SHP77 treated with DMSO at 0.1 percent for 48 hours (cell line): ENCODE measurements around the gene SPSB2.
"Not testable (repeated sequence)": the region's sequence is repeated elsewhere in the genome, so short reads cannot be mapped to it uniquely, and the experiment has no call there.

Source experiments
- DNase-seq: peaks from one replicate; lab custom pipeline; 2025; lab: John Stamatoyannopoulos, UW

The SPSB2 gene

DNA sequence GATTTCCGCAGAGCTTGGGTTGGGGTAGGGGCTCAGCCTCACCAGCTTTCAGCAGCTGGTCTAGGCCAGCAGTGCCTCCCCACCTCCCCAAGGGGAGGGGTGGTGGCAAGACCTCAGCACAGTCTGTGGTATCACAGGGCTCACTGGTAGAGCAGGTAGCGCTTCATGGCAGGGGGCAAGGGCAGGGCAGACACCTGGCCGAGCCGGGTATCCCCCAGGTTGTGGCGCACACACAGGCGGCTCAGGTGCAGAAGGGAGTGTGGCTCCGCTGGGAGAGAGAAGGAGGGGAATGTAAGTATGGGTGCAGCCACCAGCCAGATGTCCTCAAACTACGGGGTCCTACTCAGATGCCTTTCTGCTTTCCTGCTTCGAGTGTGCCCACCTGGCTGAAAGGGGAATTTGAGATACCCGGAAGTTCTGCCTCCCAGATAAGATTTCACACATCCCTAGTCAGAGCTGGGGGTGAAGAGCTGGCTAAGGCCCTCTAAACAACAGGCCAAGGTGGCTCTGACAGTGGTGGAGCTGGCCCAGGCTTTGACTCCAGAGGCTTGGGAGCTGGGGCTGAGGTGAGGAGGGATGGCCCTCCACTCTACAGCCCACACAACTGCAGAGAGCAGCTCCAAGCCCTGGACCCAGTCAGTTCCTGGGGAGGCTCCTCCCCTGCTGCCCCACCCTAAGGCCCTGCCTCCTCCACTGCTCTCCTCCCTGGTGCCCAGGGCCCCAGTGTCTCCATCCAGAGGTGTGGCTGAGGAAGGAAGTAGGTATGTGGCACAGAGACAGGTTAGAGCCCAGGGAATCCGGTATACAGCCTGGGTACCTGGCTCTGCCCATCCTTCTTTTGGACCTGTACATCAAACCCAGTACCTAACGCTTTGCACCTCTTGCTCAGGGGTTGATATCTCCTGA is 1.8 kb downstream of the SPSB2 start:
- DNase-seq: no peak

DNA sequence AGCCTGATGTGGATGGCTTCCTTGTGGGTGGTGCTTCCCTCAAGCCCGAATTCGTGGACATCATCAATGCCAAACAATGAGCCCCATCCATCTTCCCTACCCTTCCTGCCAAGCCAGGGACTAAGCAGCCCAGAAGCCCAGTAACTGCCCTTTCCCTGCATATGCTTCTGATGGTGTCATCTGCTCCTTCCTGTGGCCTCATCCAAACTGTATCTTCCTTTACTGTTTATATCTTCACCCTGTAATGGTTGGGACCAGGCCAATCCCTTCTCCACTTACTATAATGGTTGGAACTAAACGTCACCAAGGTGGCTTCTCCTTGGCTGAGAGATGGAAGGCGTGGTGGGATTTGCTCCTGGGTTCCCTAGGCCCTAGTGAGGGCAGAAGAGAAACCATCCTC is 2.8 kb downstream of the SPSB2 start:
- DNase-seq: not testable (repeated sequence)

DNA sequence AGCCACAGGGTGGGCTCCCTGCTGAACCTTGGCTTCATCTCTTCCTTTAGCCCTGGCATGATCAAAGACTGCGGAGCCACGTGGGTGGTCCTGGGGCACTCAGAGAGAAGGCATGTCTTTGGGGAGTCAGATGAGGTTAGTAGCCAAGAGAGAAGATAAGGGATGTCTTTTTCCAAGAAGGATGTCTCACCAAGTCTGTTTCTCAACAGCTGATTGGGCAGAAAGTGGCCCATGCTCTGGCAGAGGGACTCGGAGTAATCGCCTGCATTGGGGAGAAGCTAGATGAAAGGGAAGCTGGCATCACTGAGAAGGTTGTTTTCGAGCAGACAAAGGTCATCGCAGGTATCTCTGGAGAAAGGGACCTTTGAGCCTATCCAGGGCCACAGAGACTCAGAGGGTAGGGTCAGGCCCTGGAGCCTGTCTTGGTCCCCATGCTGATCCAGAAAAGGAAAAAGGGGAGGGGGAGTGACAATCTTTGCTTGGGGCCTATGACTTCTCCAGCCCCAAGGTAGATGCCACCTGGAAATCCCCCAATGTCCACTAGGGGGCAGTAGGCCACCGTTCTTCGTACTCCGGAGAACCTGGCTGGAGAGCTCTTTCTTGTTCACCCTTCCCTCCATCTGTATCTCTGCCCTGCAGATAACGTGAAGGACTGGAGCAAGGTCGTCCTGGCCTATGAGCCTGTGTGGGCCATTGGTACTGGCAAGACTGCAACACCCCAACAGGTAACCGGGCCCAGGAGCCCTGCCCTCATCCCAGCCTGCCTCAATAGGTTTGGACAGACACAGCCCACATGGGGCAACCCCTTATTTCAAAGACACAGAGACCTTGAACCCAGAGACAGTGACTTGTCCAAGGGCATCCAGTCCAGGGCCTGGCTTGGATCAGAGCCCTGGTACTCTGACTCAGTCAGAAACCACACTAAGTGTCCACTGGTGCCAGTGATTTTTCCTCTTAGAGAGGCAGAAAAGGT is 3.8 kb downstream of the SPSB2 start:
- DNase-seq: peak; percentile 29

GRCh38 chr12:6868211-6869048 is 4.7 kb downstream of the SPSB2 start:
- no peak for DNase-seq

GRCh38 chr12:6867413-6868210 is 5.5 kb downstream of the SPSB2 start, which contains the start of gene TPI1:
TSS of gene TPI1 (plus strand) at chr12:6867531. CDS start at chr12:6867567, 36 bp downstream.
- DNase-seq: no peak

GRCh38 chr12:6866920-6867412 is 6.1 kb downstream of the SPSB2 start:
- DNase-seq: no peak

DNA sequence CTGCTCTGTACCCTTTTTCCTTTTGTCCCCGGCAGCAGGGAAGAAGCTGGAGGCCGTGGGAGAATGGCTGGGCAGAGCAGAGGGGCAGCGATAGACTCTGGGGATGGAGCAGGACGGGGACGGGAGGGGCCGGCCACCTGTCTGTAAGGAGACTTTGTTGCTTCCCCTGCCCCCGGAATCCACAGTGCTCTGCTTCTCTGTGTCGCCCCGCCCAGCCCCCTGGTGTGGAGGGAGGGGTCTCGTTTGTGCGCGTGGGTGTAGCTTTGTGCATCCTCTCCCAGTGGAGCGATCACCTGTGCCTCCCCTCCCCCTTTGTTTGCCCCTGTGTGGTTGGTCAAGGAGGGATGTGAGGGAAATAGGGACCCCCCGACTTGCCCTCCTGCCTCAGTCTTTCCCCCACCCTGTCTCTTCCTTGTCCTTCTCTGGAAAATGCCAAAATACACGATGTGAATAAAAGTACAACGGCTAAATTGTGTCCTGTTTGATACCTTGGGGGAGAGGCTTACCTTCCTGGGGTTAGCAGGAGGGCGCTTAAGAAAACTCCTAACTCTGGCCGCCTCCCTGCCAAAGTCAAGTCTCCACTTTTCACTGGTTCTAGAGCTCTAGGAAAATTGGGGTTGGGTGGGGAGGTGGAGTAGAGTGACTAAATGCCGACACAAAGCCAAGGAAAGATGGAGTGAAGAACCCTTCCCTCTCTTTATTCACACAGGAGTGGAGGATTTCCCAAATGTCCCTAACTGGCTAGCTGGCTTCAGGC is 6.8 kb downstream of the SPSB2 start:
- DNase-seq: no peak

DNA sequence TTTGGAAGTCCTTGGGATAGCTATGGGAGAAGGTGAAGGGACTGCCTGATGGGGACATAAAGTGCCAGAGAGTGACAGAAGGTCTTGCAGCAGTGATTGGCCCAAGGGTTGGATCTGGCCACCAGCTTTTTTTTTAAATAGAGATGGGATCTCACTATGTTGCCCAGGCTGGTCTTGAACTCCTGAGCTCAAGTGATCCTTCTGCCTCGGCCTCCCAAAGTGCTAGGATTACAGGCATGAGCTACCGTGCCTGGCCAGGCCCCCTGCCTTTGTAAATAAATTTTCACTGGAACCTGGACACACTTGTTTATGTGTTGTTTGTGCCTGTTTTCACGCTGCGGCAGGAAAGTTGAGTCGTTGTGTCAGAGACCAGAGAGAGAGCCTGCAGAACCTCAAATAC is 7.8 kb downstream of the SPSB2 start:
- DNase-seq: not testable (repeated sequence)

- no peak for DNase-seq
Measured at GRCh38 chr12:6863586-6864321, 9.3 kb downstream of the SPSB2 start.

DNA sequence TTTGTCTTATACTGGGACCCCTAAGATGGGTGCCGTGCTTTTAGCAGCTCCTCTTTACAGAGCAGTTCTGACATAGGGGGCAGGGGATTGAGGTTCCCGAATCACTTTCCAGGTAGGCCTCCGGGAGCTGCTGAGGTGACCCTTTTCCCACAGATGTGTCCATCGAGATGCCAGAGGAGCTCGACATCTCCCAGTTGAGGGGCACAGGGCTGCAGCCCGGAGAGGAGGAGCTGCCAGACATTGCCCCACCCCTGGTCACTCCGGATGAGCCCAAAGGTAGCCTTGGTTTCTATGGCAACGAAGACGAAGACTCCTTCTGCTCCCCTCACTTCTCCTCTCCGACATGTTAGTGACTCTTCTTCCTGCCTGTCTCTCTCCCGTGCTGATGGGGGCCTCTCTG is 10.1 kb downstream of the SPSB2 start:
- DNase-seq: no peak

GRCh38 chr12:6861391-6861790 is 11.7 kb downstream of the SPSB2 start:
- no peak for DNase-seq

DNA sequence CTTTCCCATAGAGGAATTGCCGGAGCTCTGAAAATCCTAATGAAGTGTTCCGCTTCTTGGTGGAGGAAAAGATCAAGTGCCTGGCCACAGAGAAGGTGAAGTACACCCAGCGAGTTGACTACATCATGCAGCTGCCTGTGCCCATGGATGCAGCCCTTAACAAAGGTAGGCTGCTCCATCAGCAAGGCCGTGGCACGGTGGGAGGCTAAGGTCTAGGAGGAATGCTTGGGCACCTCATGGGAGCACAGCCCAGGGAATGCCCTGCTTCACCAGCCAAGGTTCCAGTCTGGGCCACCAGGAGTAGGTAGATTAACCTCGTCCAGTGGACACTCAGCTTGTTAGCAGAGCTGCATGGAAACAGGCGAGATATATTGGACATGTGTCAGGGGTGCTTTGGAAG is 12.2 kb downstream of the SPSB2 start:
- no peak for DNase-seq

DNA sequence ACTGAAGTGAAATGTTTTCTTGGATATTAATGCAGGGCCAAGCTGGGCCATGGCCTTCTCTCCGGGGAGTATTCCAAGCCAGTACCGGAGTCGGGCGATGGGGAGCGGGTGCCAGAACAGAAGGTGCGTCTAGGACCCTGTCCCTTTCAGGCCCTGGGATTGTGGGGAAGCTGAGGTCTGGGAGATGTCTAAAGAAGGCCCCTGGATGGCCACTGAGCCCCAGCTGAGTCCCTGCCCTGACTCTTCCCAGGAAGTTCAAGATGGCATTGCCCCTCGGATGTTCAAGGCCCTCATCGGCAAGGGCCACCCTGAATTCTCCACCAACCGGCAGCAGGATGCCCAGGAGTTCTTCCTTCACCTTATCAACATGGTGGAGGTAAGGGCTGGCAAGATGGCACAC is 13.0 kb downstream of the SPSB2 start:
- no peak for DNase-seq

- DNase-seq: no peak
Measured at GRCh38 chr12:6858799-6859198, 14.3 kb downstream of the SPSB2 start.

DNA sequence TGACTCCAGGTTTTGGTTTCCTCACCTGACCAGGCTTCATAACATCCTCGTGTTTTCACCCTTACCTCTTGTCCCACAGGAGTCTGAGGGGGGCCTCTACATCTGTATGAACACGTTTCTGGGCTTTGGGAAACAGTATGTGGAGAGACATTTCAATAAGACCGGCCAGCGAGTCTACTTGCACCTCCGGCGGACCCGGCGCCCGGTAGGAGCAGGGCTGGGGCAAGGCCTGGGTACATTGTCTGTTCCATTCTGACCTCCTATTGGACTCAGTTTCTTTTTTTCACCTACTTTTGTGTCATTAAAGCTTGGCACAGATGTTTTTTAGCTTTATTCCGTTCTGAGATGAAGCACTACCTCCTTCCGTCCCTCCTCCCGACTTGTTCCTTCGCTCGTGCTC is 17.8 kb downstream of the SPSB2 start:
- DNase-seq: no peak

DNA sequence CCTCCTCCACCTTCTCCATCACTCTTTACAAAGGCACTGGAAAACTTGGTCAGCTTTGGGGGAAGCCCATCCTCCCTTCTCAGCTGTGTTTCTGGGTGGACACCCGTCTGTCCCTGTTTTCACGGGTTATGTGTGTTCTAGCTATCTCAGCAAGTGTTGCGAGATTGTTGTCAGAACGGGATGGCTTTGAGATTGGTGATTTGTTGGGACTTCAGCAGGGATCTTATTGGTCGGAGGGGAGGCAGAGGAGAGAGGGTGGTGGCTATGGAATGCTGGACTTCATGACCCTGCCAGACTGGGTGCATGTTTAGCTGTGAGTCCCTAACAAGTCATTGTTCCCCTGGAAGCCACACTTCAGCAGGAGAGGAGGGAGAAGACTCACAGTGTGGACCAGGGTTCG is 19.1 kb downstream of the SPSB2 start:
- DNase-seq: no peak

DNA sequence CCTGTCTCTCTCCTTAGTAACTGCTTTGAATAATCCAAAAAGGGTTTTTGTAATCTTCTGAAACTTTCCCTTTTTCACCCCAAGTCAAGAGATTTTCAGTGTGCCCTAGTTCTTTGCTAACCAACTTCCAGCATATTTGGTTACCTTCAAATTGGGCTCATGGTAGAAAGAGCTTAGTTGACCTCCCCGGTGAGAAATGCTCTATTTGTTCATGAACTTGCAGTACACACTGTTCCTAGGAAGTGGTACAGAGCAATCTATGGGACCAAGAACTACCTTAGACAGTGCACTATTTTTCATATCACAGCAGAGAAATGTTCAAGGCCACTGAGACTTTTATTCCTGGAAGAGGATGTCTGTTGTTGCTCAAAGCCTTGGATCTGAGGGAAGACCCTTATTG is 19.5 kb downstream of the SPSB2 start:
- no peak for DNase-seq

- DNase-seq: no peak
Measured at GRCh38 chr12:6852651-6853354, 20.3 kb downstream of the SPSB2 start.
